H7 (cell line): Measurements from ENCODE around the gene PSMD8. TPM values are rescaled to one million over a fixed set of nuclear protein-coding genes. Genes with fewer than 3 reads are reported as not detected.
A peak's percentile ranks its signal among the peaks of the same experiment; 100 is the strongest.
"Not testable (repeated sequence)": the region's sequence is repeated elsewhere in the genome, so short reads cannot be mapped to it uniquely, and the experiment has no call there.

Experiments used
- DNase-seq: peaks from one replicate; pipeline ENCODE4 v3.0.0; 2012
- H3K27me3 ChIP-seq: 2 replicates; pipeline ENCODE4 v1.6.0; 2011; ENCODE audit warnings: mild to moderate bottlenecking, low read length; ENCODE audit not compliant: control insufficient read depth, insufficient read depth
- H3K36me3 ChIP-seq: replicated peaks from 2 replicates; pipeline ENCODE4 v1.5.1; 2011; ENCODE audit warnings: low read length; ENCODE audit not compliant: control insufficient read depth, insufficient read depth
- H3K4me3 ChIP-seq: 2 replicates; pipeline ENCODE4 v1.5.1; 2011; ENCODE audit warnings: low read depth, mild to moderate bottlenecking, control low read depth, low read length, moderate library complexity; ENCODE audit not compliant: insufficient read depth
- total RNA-seq: library from RNA; depleted of rRNA; stranded (reverse); fragments of >200 nt; shearing (Covaris generic); gene quantifications from 2 replicates; pipeline ENCODE4 v1.2.3, GENCODE V29; 2014; rRNA removed

Gene PSMD8
- 229 and 270 TPM in 2 replicates for total RNA-seq

GRCh38 chr19:38374332-38375097 is at the start of gene PSMD8:
PSMD8 (plus strand) TSS chr19:38374571; CDS start chr19:38374602, 31 bp downstream.
- no peaks in the 10 kb centered on the region; the same call in 1 of the 2 replicates for H3K27me3 ChIP-seq
- H3K36me3 ChIP-seq, result peaks cover 12% of the 10 kb centered on the region
- peak; percentile 99 for DNase-seq
- H3K4me3 ChIP-seq, result peak within 1 kb of the TSS; percentile 93

GRCh38 chr19:38326591-38326990 is 47.8 kb upstream of the PSMD8 start:
- DNase-seq, result no peak
- Histone ChIP-seq H3K36me3 (peaks cover 7% of the 10 kb centered on the region), H3K4me3 (no peak overlapping the region), H3K27me3 (peaks cover 2% of the 10 kb centered on the region; the same call in 1 of the 2 replicates)

GRCh38 chr19:38329651-38330050 is 44.7 kb upstream of the PSMD8 start:
- DNase-seq, result no peak
- Histone ChIP-seq H3K4me3 (no peak overlapping the region), H3K27me3 (no peaks in the 10 kb centered on the region), H3K36me3 (peaks cover 7% of the 10 kb centered on the region)

- no peak overlapping the region for H3K4me3 ChIP-seq
- no peaks in the 10 kb centered on the region for H3K27me3 ChIP-seq
- H3K36me3 ChIP-seq, result peaks cover 7% of the 10 kb centered on the region
- DNase-seq, result no peak
Measured at GRCh38 chr19:38331728-38332127, 42.6 kb upstream of the PSMD8 start.

GRCh38 chr19:38333245-38333644 is 41.1 kb upstream of the PSMD8 start:
- DNase-seq, result no peak
- Histone ChIP-seq H3K36me3 (peaks cover under 1% of the 10 kb centered on the region), H3K27me3 (peaks cover 3% of the 10 kb centered on the region; the same call in 1 of the 2 replicates), H3K4me3 (no peak overlapping the region)

- Histone ChIP-seq H3K36me3 (no peaks in the 10 kb centered on the region), H3K4me3 (peak overlapping the region; percentile 71), H3K27me3 (peaks cover 3% of the 10 kb centered on the region; the same call in 1 of the 2 replicates)
- DNase-seq, result peak; percentile 97
Measured at GRCh38 chr19:38335949-38336637, 38.3 kb upstream of the PSMD8 start.

GRCh38 chr19:38336638-38337359 is 37.6 kb upstream of the PSMD8 start:
- peaks cover 3% of the 10 kb centered on the region; the same call in 1 of the 2 replicates for H3K27me3 ChIP-seq
- peak; percentile 97 for DNase-seq
- no peaks in the 10 kb centered on the region for H3K36me3 ChIP-seq
- peak overlapping the region; percentile 71 for H3K4me3 ChIP-seq

GRCh38 chr19:38337360-38337653 is 37.1 kb upstream of the PSMD8 start:
- Histone ChIP-seq H3K27me3 (peaks cover 3% of the 10 kb centered on the region; the same call in 1 of the 2 replicates), H3K36me3 (no peaks in the 10 kb centered on the region), H3K4me3 (peak overlapping the region; percentile 45)
- no peak for DNase-seq

GRCh38 chr19:38339011-38339410 is 35.4 kb upstream of the PSMD8 start:
- H3K27me3 ChIP-seq, H3K36me3 ChIP-seq, H3K4me3 ChIP-seq, DNase-seq: not testable (repeated sequence)

GRCh38 chr19:38340927-38341326 is 33.4 kb upstream of the PSMD8 start:
- DNase-seq, result no peak
- H3K36me3 ChIP-seq, result no peaks in the 10 kb centered on the region
- H3K4me3 ChIP-seq, result no peak overlapping the region
- peaks cover 3% of the 10 kb centered on the region; the same call in 1 of the 2 replicates for H3K27me3 ChIP-seq

- Histone ChIP-seq H3K4me3 (no peak overlapping the region), H3K27me3 (no peaks in the 10 kb centered on the region; the same call in 1 of the 2 replicates), H3K36me3 (no peaks in the 10 kb centered on the region)
- no peak for DNase-seq
Measured at GRCh38 chr19:38346837-38347236, 27.5 kb upstream of the PSMD8 start.

GRCh38 chr19:38350883-38351282 is 23.5 kb upstream of the PSMD8 start:
- no peaks in the 10 kb centered on the region for H3K36me3 ChIP-seq
- H3K4me3 ChIP-seq, result no peak overlapping the region
- no peak for DNase-seq
- no peaks in the 10 kb centered on the region; the same call in 1 of the 2 replicates for H3K27me3 ChIP-seq

- DNase-seq, result peak; percentile 34
- H3K27me3 ChIP-seq, result peaks cover 3% of the 10 kb centered on the region; the same call in 1 of the 2 replicates
Measured at GRCh38 chr19:38351865-38352395, 22.4 kb upstream of the PSMD8 start.

GRCh38 chr19:38352611-38353010 is 21.8 kb upstream of the PSMD8 start:
- DNase-seq, result no peak
- Histone ChIP-seq H3K4me3 (no peak overlapping the region), H3K27me3 (peaks cover 3% of the 10 kb centered on the region; the same call in 1 of the 2 replicates), H3K36me3 (no peaks in the 10 kb centered on the region)

More at GRCh38 chr19:38351865-38352395, 22.4 kb upstream of the PSMD8 start:
- Histone ChIP-seq H3K4me3 (no peak overlapping the region), H3K36me3 (no peaks in the 10 kb centered on the region)
